H9 (cell line): Measurements from ENCODE around the gene SGMS2. TPM values are rescaled to one million over a fixed set of nuclear protein-coding genes. Genes with fewer than 3 reads are reported as not detected.

ENCODE experiments used
- DNase-seq: peaks from one replicate; pipeline ENCODE4 v3.0.0-alpha.2; 2017
- H2AFZ ChIP-seq: one replicate; pipeline ENCODE4 v1.6.1; 2013; ENCODE audit warnings: mild to moderate bottlenecking, low read length, control low read depth, moderate library complexity
- H2AK5ac ChIP-seq: 2 replicates; pipeline ENCODE4 v1.6.1; 2013; ENCODE audit warnings: low read length, control low read depth, mixed read lengths; ENCODE audit not compliant: insufficient read length
- H2BK120ac ChIP-seq: one replicate; pipeline ENCODE4 v1.6.1; 2013; ENCODE audit warnings: low read depth, mild to moderate bottlenecking, low read length, control low read depth, inconsistent platforms; ENCODE audit not compliant: poor library complexity, severe bottlenecking
- H2BK12ac ChIP-seq: 2 replicates; pipeline ENCODE4 v1.6.1; 2013; ENCODE audit warnings: low read length, control low read depth, mixed read lengths, low read depth; ENCODE audit not compliant: insufficient read length
- H2BK15ac ChIP-seq: 2 replicates; pipeline ENCODE4 v1.6.1; 2013; ENCODE audit warnings: low read depth, low read length, control low read depth
- H2BK20ac ChIP-seq: one replicate; pipeline ENCODE4 v1.6.1; 2013; ENCODE audit warnings: low read depth, mild to moderate bottlenecking, low read length, control low read depth, inconsistent platforms; ENCODE audit not compliant: poor library complexity, severe bottlenecking
- H2BK5ac ChIP-seq: 2 replicates; pipeline ENCODE4 v1.6.1; 2013; ENCODE audit warnings: low read length, control low read depth, mixed read lengths; ENCODE audit not compliant: insufficient read length
- H3K14ac ChIP-seq: 2 replicates; pipeline ENCODE4 v1.6.1; 2013; ENCODE audit warnings: low read length, control low read depth; ENCODE audit not compliant: insufficient read depth
- H3K18ac ChIP-seq: 2 replicates; pipeline ENCODE4 v1.6.1; 2013; ENCODE audit warnings: low read depth, mild to moderate bottlenecking, mixed read lengths, low read length, control low read depth; ENCODE audit not compliant: insufficient read length
- H3K23ac ChIP-seq: 2 replicates; pipeline ENCODE4 v1.6.1; 2013; ENCODE audit warnings: low read length, control low read depth, mixed read lengths, low read depth; ENCODE audit not compliant: insufficient read length
- H3K23me2 ChIP-seq: 2 replicates; pipeline ENCODE4 v1.6.1; 2013; ENCODE audit warnings: low read depth, mild to moderate bottlenecking, mixed read lengths, low read length, control low read depth; ENCODE audit not compliant: insufficient read length, poor library complexity, severe bottlenecking
- H3K27ac ChIP-seq: 2 replicates; pipeline ENCODE4 v1.5.1; 2013; ENCODE audit warnings: low read length, control low read depth, mixed read lengths, low read depth; ENCODE audit not compliant: insufficient read length
- H3K27me3 ChIP-seq: 2 replicates; pipeline ENCODE4 v1.6.1; 2013; ENCODE audit warnings: low read length, control low read depth, inconsistent platforms; ENCODE audit not compliant: insufficient read depth
- H3K4ac ChIP-seq: 2 replicates; pipeline ENCODE4 v1.6.1; 2013; ENCODE audit warnings: low read depth, mild to moderate bottlenecking, control low read depth, inconsistent platforms, low read length, moderate library complexity
- H3K4me1 ChIP-seq: 2 replicates; pipeline ENCODE4 v1.6.1; 2013; ENCODE audit warnings: low read length, control low read depth, inconsistent platforms; ENCODE audit not compliant: insufficient read depth
- H3K4me2 ChIP-seq: 2 replicates; pipeline ENCODE4 v1.6.1; 2013; ENCODE audit warnings: low read length, control low read depth, mixed read lengths; ENCODE audit not compliant: insufficient read length, insufficient read depth
- H3K56ac ChIP-seq: 2 replicates; pipeline ENCODE4 v1.6.1; 2013; ENCODE audit warnings: low read depth, mild to moderate bottlenecking, mixed read lengths, low read length, control low read depth; ENCODE audit not compliant: insufficient read length
- H3K79me1 ChIP-seq: 2 replicates; pipeline ENCODE4 v1.6.1; 2013; ENCODE audit warnings: low read depth, mild to moderate bottlenecking, moderate library complexity, low read length, control low read depth, inconsistent platforms; ENCODE audit not compliant: insufficient read depth, poor library complexity, severe bottlenecking
- H3K79me2 ChIP-seq: 2 replicates; pipeline ENCODE4 v1.6.1; 2013; ENCODE audit warnings: low read length, control low read depth, inconsistent platforms; ENCODE audit not compliant: insufficient read depth
- H3K9ac ChIP-seq: 2 replicates; pipeline ENCODE4 v1.6.1; 2013; ENCODE audit warnings: low read length, control low read depth, mixed read lengths; ENCODE audit not compliant: insufficient read length; ENCODE audit errors: extremely low read depth
- H3K9me3 ChIP-seq: one replicate; pipeline ENCODE4 v1.6.1; 2013; ENCODE audit warnings: low read depth, low read length, inconsistent platforms; ENCODE audit not compliant: control insufficient read depth
- H3T11ph ChIP-seq: one replicate; pipeline ENCODE4 v1.6.1; 2013; ENCODE audit warnings: mild to moderate bottlenecking, low read length, control low read depth, inconsistent platforms
- H4K20me1 ChIP-seq: one replicate; pipeline ENCODE4 v1.6.1; 2013; ENCODE audit not compliant: control insufficient read depth, insufficient read length, insufficient read depth
- H4K5ac ChIP-seq: 2 replicates; pipeline ENCODE4 v1.6.1; 2013; ENCODE audit warnings: low read depth, mild to moderate bottlenecking, mixed read lengths, low read length, control low read depth; ENCODE audit not compliant: insufficient read length
- H4K8ac ChIP-seq: replicated peaks from 2 replicates; pipeline ENCODE4 v1.6.1; 2013; ENCODE audit warnings: low read length, control low read depth, mixed read lengths, low read depth; ENCODE audit not compliant: insufficient read length
- H4K91ac ChIP-seq: 2 replicates; pipeline ENCODE4 v1.6.1; 2013; ENCODE audit warnings: low read depth, mild to moderate bottlenecking, moderate library complexity, mixed read lengths, low read length, control low read depth; ENCODE audit not compliant: insufficient read length
- H3K27ac Mint-ChIP-seq, 3 experiments: 2 replicates in 2 of 3; 3 replicates in 1 of 3; pipeline ENCODE4 v1.8.0; 2020 to 2021; ENCODE audit warnings: mixed read lengths in 3 of 3, mild to moderate bottlenecking in 1 of 3, moderate library complexity in 1 of 3
- H3K27me3 Mint-ChIP-seq: 2 replicates; pipeline ENCODE4 v1.8.0; 2021; ENCODE audit warnings: low read depth, mild to moderate bottlenecking, moderate library complexity, mixed read lengths
- H3K36me3 Mint-ChIP-seq, 3 experiments: 2 replicates in 2 of 3; 3 replicates in 1 of 3; pipeline ENCODE4 v1.8.0; 2020 to 2021; ENCODE audit warnings: low read depth in 3 of 3, mixed read lengths in 3 of 3; ENCODE audit not compliant: insufficient read depth in 1 of 3
- H3K4me1 Mint-ChIP-seq, 2 experiments: 2 replicates each; pipeline ENCODE4 v1.8.0; 2020; ENCODE audit warnings: mixed read lengths in 2 of 2
- H3K4me3 Mint-ChIP-seq, 2 experiments: 2 replicates in 1 of 2; 3 replicates in 1 of 2; pipeline ENCODE4 v1.8.0; 2020 to 2021; ENCODE audit warnings: mild to moderate bottlenecking in 2 of 2, mixed read lengths in 2 of 2, moderate library complexity in 1 of 2
- H3K9me3 Mint-ChIP-seq, 2 experiments: 2 replicates in 1 of 2; 3 replicates in 1 of 2; pipeline ENCODE4 v1.8.0; 2020; ENCODE audit warnings: mild to moderate bottlenecking in 2 of 2, mixed read lengths in 2 of 2, moderate library complexity in 1 of 2
- WGBS: extraction: QIAGEN DNeasy Blood & Tissue Kit; methylation state at CpG from one replicate; pipeline ENCODE4 v1.1.7; 2013; ENCODE audit warnings: missing lambda C conversion rate, low lambda C conversion rate, mixed read lengths; ENCODE audit not compliant: insufficient read length; ENCODE audit errors: extremely low coverage; 5-methylcytosine and 5-hydroxymethylcytosine counted together
- total RNA-seq: library from RNA; stranded (reverse); gene quantifications from 2 replicates; pipeline ENCODE4 v1.2.1, GENCODE V29; 2021
- TF ChIP-seq, protein P1 (sequence below): fragments of 200-600 bp; sonication (generic); conservative IDR thresholded peaks from 3 replicates; pipeline ENCODE4 v1.8.0; 2021; ENCODE audit warnings: antibody characterized with exemption, mild to moderate bottlenecking

Gene SGMS2
- total RNA-seq, 1 experiment from 2014 or later, result 9.7 TPM

DNA sequence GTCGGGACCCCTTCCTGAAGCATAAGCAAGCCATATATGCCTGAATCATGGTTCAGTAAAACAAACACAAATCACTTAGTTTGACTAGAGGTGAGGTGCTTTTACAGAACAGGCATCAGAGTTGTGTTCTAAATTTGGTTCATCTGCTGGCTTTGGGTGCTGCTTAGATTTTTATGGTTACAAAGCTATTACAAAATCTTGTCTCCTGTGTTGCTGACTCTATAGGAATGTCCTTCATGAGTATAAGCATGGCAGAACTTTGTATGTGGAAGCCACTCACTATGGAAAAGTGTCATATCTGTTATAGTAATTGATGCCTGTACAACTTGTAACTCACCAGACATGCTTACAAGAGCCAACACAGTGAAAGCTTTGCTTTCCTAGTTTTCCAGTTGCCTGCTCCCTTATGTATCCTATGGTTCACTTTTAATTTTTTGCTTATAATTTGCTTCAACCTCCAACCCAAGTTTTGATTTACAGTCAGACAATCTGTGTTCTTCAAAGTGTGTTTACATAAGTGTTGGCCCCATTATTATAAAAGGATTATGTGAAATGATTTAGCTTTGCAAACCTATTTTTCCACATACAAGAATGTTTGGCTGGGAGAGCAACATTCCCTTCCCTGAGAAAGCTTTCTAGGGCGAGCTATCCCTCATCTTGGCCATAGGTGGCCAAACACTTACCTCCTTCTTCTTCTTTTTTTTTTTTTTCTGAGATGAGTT, 76.6 kb downstream of the SGMS2 start:
- peaks cover 12 to 18% of the 10 kb centered on the region in 2 experiments for H3K4me1 Mint-ChIP-seq
- TF ChIP-seq, protein P1, sequence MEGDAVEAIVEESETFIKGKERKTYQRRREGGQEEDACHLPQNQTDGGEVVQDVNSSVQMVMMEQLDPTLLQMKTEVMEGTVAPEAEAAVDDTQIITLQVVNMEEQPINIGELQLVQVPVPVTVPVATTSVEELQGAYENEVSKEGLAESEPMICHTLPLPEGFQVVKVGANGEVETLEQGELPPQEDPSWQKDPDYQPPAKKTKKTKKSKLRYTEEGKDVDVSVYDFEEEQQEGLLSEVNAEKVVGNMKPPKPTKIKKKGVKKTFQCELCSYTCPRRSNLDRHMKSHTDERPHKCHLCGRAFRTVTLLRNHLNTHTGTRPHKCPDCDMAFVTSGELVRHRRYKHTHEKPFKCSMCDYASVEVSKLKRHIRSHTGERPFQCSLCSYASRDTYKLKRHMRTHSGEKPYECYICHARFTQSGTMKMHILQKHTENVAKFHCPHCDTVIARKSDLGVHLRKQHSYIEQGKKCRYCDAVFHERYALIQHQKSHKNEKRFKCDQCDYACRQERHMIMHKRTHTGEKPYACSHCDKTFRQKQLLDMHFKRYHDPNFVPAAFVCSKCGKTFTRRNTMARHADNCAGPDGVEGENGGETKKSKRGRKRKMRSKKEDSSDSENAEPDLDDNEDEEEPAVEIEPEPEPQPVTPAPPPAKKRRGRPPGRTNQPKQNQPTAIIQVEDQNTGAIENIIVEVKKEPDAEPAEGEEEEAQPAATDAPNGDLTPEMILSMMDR, result no peak
- Histone ChIP-seq H3K27ac (no peak overlapping the region), H3K18ac (no peak overlapping the region), H2AK5ac (no peak overlapping the region), H3K4ac (no peak overlapping the region), H4K5ac (no peak overlapping the region), H3K4me2 (no peak overlapping the region), H3K23ac (no peak overlapping the region), H3K4me1 (no peaks in the 10 kb centered on the region), H2BK12ac (no peak overlapping the region), H3K56ac (no peak overlapping the region), H4K20me1 (no peaks in the 10 kb centered on the region), H3K27me3 (no peaks in the 10 kb centered on the region), H3K79me2 (no peaks in the 10 kb centered on the region), H3K14ac (no peak overlapping the region), H2AFZ (no peak overlapping the region), H3T11ph (no peak overlapping the region), H3K23me2 (no peaks in the 10 kb centered on the region), H4K91ac (no peak overlapping the region), H3K9ac (no peak overlapping the region), H2BK20ac (no peak overlapping the region), H2BK120ac (no peak overlapping the region), H3K9me3 (no peaks in the 10 kb centered on the region), H3K79me1 (no peaks in the 10 kb centered on the region), H4K8ac (no peak overlapping the region), H2BK5ac (no peak overlapping the region), H2BK15ac (no peak overlapping the region)
- peaks cover 9 to 14% of the 10 kb centered on the region in 2 experiments for H3K9me3 Mint-ChIP-seq
- no peak for DNase-seq
- no peaks in the 10 kb centered on the region for H3K27me3 Mint-ChIP-seq
- no peak overlapping the region for H3K27ac Mint-ChIP-seq
- no peak overlapping the region for H3K4me3 Mint-ChIP-seq
- WGBS, result no CpG with 5 or more reads among the region's 2 CpGs
- H3K36me3 Mint-ChIP-seq, result peaks cover 15 to 29% (median 28%) of the 10 kb centered on the region in 3 experiments
